Large intestine (tissue), 3 donors: ENCODE data around the gene PDPN. TPM values are rescaled to one million over a fixed set of nuclear protein-coding genes. Genes with fewer than 3 reads are reported as not detected.

Source experiments
- DNase-seq, 2 donors: peaks; one replicate each; pipeline versions ENCODE4 v3.0.0 to v3.0.0-alpha.2; 2013
- H3K27ac ChIP-seq: one replicate; pipeline ENCODE4 v1.5.1; 2013; ENCODE audit warnings: low read length
- H3K27me3 ChIP-seq: 2 replicates; pipeline ENCODE4 v1.6.1; 2013; ENCODE audit warnings: low read length; ENCODE audit not compliant: control insufficient read depth, insufficient read depth
- H3K36me3 ChIP-seq: 2 replicates; pipeline ENCODE4 v1.6.1; 2013; ENCODE audit warnings: low read length; ENCODE audit not compliant: control insufficient read depth, insufficient read depth
- H3K4me1 ChIP-seq: one replicate; pipeline ENCODE4 v1.6.1; 2013; ENCODE audit warnings: low read length; ENCODE audit not compliant: control insufficient read depth, insufficient read depth
- H3K4me3 ChIP-seq: one replicate; pipeline ENCODE4 v1.5.1; 2013; ENCODE audit warnings: low read length
- H3K9me3 ChIP-seq: one replicate; pipeline ENCODE4 v1.6.1; 2013; ENCODE audit warnings: mild to moderate bottlenecking, low read depth, low read length, moderate library complexity; ENCODE audit not compliant: control insufficient read depth
- WGBS: methylation state at CpG from one replicate; pipeline ENCODE4 v1.1.5; 2013; ENCODE audit warnings: low lambda C conversion rate; ENCODE audit not compliant: insufficient coverage; 5-methylcytosine and 5-hydroxymethylcytosine counted together
- polyA plus RNA-seq: library from polyadenylated mRNA; unstranded; fragments of 120-200 nt; gene quantifications from one replicate; pipeline ENCODE4 v1.2.1, GENCODE V29; 2013

PDPN gene
- polyA plus RNA-seq, 1 donor = 11.9 TPM

DNA sequence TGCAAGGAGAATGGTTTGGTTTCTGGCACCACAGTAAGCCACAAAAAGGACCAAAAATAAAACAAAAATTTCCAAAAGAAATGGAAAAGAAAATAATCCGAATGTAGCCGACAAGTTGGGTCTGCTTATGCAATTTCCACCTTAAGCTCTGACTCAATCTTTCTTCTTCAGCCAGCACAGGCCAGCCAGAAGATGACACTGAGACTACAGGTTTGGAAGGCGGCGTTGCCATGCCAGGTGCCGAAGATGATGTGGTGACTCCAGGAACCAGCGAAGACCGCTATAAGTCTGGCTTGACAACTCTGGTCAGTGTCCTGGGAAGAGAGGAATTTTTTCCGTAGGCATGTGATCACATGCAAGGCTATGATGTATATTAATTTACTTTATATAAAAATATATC is 23.4 kb downstream of the PDPN start:
- H3K4me1 ChIP-seq = no peaks in the 10 kb centered on the region

DNA sequence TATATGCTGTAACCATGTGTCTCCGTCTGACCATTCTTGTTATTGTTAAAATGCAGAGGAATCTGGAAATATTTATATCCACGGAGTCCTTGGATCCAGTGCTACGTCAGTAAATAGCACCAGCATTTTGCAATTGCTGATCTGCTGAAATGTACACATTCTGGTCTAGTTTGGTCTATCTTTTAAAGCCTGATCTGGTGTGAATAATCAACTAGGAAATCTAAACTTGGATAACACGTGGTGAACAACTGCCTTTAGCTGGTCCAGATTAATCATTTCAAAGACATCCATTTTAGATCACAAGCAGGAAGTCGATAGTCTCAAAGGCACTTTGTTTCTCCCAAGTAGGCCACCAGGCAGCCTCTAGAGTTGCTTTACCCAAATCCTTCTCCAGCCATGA is 32.6 kb downstream of the PDPN start:
- WGBS = no CpG with 5 or more reads among the region's 5 CpGs
- Histone ChIP-seq H3K4me1 (no peaks in the 10 kb centered on the region), H3K9me3 (no peaks in the 10 kb centered on the region), H3K27ac (peak overlapping the region; percentile 55), H3K27me3 (no peaks in the 10 kb centered on the region), H3K36me3 (no peaks in the 10 kb centered on the region), H3K4me3 (no peak overlapping the region)
- DNase-seq = peak in 1 of 2 donors; percentile 24

More for the DNA sequence above, 23.4 kb downstream of the PDPN start:
- H3K27ac ChIP-seq = no peak overlapping the region
- H3K27me3 ChIP-seq = no peaks in the 10 kb centered on the region
- no peaks in the 10 kb centered on the region for H3K9me3 ChIP-seq
- peaks cover 2% of the 10 kb centered on the region for H3K36me3 ChIP-seq
- WGBS = 100% methylated on average over 2 of the region's 8 CpGs
- DNase-seq = no peak
- no peak overlapping the region for H3K4me3 ChIP-seq

DNA sequence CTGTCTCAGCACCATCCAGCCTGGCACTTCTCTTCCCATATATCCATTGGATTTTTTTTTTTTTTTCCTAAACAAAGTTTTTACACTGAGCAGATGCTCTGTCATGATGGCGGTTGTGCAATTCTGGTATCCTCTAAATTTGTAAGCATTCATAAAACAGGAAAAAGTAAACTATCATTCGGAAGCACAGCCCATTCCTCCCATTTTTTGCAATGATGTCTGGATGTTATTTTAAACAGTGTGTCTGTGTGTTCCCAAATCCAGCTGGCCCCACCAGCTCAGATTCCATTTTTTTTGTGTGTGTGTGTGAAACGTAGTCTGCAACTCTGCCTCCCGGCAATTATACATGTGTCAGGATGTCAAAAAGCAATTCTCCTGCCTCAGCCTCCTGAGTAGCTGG is 33.5 kb downstream of the PDPN start:
- H3K4me1 ChIP-seq = no peaks in the 10 kb centered on the region
- 81% methylated on average over 3 of the region's 4 CpGs for WGBS
- H3K27me3 ChIP-seq = no peaks in the 10 kb centered on the region
- H3K4me3 ChIP-seq = no peak overlapping the region
- peak overlapping the region; percentile 55 for H3K27ac ChIP-seq
- H3K36me3 ChIP-seq = no peaks in the 10 kb centered on the region
- peak; percentile 25 to 32 for DNase-seq
- no peaks in the 10 kb centered on the region for H3K9me3 ChIP-seq

DNA sequence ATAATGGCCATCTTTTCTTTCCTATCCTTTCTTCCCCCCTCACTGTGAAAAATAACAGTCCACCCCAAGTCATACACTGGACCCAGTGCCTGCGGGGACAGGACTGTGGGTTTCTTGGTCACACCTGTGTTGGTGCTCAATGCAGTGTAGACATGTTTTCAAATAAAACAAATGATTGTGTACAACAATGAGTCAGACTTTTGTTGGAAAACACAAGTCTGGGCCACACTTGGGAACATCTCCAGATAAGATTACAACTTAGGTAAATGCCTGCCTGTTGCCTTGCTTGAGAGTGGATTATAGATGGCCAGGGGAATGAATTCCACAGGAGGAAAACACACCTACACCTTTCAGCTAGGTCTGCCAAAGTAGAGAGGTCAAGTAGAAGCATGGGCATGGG is 34.1 kb downstream of the PDPN start:
- no peaks in the 10 kb centered on the region for H3K9me3 ChIP-seq
- H3K4me3 ChIP-seq = no peak overlapping the region
- H3K4me1 ChIP-seq = no peaks in the 10 kb centered on the region
- no peaks in the 10 kb centered on the region for H3K36me3 ChIP-seq
- WGBS = no CpG with 5 or more reads among the region's 1 CpG
- H3K27me3 ChIP-seq = no peaks in the 10 kb centered on the region
- H3K27ac ChIP-seq = peak overlapping the region; percentile 31
- no peak for DNase-seq

DNA sequence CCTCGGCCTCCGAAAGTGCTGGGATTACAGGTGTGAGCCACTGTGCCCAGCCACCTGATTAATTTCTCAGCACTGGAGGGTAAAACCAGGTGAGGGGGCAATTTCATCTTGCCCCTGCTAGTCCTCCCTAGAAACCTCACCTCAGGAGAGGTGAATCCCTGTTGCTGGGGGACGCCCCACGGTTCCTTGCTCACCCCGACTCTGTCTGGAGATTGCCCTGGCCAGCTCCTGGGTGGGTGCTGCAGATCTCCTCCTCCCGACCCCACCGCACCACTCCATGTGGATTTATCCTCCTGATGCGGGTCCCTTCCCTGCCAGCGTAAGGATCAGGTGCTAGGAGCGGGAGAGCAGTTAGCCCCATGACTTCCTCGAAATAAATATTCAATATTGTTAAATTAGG is 34.9 kb downstream of the PDPN start:
- no peak overlapping the region for H3K27ac ChIP-seq

DNA sequence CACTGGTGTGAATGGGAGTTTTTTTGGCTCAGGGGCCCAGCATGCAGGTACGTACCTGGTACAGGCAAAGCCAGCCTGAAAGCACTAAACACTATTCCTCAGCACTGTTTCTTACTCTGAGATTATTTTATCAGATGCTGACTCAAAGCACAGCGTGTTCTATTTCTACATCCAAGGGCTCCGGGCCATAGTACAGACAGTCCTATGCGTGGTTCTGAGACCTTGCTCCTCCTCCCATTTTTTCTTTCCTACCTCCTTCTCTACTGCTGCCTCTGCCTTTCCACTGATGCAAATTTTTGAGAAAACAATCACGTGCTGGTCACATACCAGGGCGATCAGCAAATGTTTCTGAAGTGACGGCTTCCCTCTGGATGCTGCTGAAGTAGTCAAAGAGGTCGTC is 36.3 kb downstream of the PDPN start:
- H3K36me3 ChIP-seq = no peaks in the 10 kb centered on the region
- no peak overlapping the region for H3K4me3 ChIP-seq
- no peaks in the 10 kb centered on the region for H3K9me3 ChIP-seq
- no peaks in the 10 kb centered on the region for H3K4me1 ChIP-seq
- no peaks in the 10 kb centered on the region for H3K27me3 ChIP-seq
- DNase-seq = no peak
- WGBS = 40% methylated on average over 3 of the region's 8 CpGs
- no peak overlapping the region for H3K27ac ChIP-seq

More for the DNA sequence above, 34.9 kb downstream of the PDPN start:
- Histone ChIP-seq H3K4me3 (no peak overlapping the region), H3K9me3 (no peaks in the 10 kb centered on the region), H3K4me1 (no peaks in the 10 kb centered on the region), H3K27me3 (no peaks in the 10 kb centered on the region), H3K36me3 (no peaks in the 10 kb centered on the region)
- WGBS = no CpG with 5 or more reads among the region's 11 CpGs
- no peak for DNase-seq

DNA sequence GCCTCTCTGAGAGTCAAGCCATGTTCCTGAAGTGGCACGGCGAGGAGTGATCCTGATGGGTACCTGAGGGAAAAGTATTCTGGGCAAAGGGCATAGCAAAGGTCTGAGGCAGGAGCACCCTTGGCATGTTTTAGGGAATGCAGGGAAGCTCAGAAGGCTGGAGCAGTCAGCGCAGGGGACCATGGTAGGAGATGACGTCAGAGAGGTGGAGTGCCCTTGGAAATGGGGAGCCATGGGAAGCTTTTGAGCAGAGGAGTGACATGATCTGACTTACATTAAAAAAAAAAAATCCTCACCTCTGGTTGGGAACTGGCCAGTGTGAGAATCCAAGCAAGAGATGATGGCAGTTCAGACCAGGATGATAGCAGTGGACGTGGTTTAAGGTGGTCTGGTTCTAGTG is 37.2 kb downstream of the PDPN start:
- no peaks in the 10 kb centered on the region for H3K36me3 ChIP-seq
- WGBS = 88% methylated on average over 1 of the region's 5 CpGs
- no peaks in the 10 kb centered on the region for H3K9me3 ChIP-seq
- H3K4me3 ChIP-seq = no peak overlapping the region
- H3K4me1 ChIP-seq = no peaks in the 10 kb centered on the region
- no peaks in the 10 kb centered on the region for H3K27me3 ChIP-seq
- no peak for DNase-seq
- no peak overlapping the region for H3K27ac ChIP-seq

DNA sequence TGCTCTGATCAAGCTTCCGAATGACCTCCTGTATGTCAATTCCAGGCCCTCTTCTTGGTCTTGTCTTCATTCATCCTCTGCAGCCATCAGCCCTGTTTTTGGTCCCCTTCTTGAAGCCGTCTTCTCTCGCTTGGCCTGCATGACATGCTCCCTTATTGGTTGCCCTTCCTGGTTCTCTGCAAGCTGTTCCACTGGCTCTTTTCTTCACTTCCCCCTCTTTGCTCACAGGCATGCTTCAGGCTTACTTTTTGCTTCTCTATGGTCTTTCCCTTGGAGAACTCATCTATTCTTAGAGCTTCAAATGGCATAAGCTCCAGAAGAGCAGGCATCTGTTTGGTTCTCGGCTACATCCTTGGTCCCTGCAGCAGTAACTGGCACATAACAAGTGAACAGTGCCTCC is 38.8 kb downstream of the PDPN start:
- no peaks in the 10 kb centered on the region for H3K4me1 ChIP-seq
- H3K27me3 ChIP-seq = no peaks in the 10 kb centered on the region
- no peak for DNase-seq
- H3K27ac ChIP-seq = no peak overlapping the region
- 100% methylated on average over 2 of the region's 4 CpGs for WGBS
- H3K9me3 ChIP-seq = no peaks in the 10 kb centered on the region
- no peak overlapping the region for H3K4me3 ChIP-seq
- H3K36me3 ChIP-seq = no peaks in the 10 kb centered on the region

DNA sequence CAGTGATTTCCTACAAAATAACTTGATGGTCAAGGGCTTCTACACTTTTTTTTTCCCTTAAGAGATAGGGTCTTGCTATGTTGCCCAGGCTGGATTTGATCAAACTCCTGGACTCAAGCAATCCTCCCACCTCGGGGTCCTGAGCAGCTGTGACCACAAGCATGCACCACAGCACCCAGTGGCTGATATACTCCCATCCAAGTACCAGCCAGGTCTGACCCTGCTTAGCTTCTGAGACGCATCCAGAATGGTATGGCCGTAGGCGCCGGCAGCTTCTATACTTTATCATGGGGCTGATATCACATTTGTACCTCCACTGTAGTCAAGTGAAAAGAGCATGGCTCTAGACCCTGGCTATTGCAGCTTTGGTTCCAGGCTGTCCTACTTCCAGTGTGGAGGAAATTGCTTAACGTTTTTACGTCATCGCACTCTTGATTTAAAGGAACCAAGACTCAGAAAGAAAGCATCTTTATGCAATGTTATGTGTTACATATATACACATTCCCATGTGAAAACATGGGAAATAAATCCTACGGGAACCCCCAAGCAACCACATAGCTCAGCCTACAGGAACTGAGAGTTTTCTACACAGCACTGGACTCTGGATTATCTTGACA is 39.5 kb downstream of the PDPN start:
- Histone ChIP-seq H3K4me1 (no peaks in the 10 kb centered on the region), H3K4me3 (no peak overlapping the region), H3K27me3 (no peaks in the 10 kb centered on the region), H3K36me3 (no peaks in the 10 kb centered on the region), H3K27ac (no peak overlapping the region), H3K9me3 (no peaks in the 10 kb centered on the region)
- DNase-seq = no peak
- no CpG with 5 or more reads among the region's 9 CpGs for WGBS

DNA sequence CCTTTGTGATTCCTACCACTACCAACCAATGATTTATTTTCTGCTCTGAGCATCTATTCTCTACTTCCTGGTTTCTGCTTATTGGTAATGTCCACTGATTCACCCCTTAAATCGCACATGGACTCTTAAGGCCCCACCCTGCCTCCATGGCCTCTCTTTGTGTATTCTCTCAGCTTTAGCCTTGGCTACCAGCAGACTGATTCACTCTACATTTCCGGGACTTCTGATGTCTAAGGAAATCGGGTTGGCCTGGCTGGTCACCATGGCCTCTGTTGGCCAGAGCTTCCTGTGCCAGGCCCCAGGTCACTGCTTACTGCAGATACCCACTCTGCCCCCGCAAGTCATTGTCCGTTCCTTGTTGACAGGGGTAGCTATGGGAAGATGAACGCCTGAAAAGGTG is 40.9 kb downstream of the PDPN start:
- no peaks in the 10 kb centered on the region for H3K4me1 ChIP-seq
- no CpG with 5 or more reads among the region's 6 CpGs for WGBS
- no peak for DNase-seq
- H3K9me3 ChIP-seq = no peaks in the 10 kb centered on the region
- H3K36me3 ChIP-seq = no peaks in the 10 kb centered on the region
- H3K27ac ChIP-seq = no peak overlapping the region
- H3K27me3 ChIP-seq = no peaks in the 10 kb centered on the region
- no peak overlapping the region for H3K4me3 ChIP-seq

DNA sequence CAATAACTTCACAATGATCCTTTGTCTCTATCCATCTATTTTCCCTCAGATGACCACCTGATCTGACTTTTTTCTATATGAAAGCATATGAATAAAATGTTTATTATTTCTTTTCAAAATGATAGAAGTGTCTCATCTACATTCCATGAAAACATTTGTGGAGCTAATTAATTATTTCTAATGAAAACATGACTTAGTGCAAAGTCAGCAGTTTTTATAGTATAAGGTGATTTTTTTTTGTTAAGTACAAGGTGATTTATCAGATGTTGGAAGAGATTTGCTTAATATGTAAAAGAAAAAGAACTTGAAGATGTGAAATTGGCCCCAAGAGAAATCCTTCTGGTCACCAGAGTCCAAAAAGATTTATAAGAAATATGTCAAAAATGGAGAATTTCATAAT is 43.5 kb downstream of the PDPN start:
- Histone ChIP-seq H3K4me3 (no peak overlapping the region), H3K27me3 (no peaks in the 10 kb centered on the region), H3K27ac (no peak overlapping the region), H3K36me3 (no peaks in the 10 kb centered on the region), H3K9me3 (no peaks in the 10 kb centered on the region), H3K4me1 (no peaks in the 10 kb centered on the region)
- DNase-seq = no peak
